Activated CD8-positive, alpha-beta T cell treated with anti-CD3 and anti-CD28 coated beads, Interleukin-2, amount 10 ng/mL, durations not matched to agents 7 days and 5 days (primary cell): ENCODE measurements around the gene AKR1B15. TPM values are rescaled to one million over a fixed set of nuclear protein-coding genes. Genes with fewer than 3 reads are reported as not detected.
A peak's percentile ranks its signal among the peaks of the same experiment; 100 is the strongest.

Experiments used
- ATAC-seq: fragments of 150-1000 bp; cut with Tn5 transposase; one replicate; pipeline ENCODE4 v1.10.0; 2021; ENCODE audit warnings: moderate library complexity
- CTCF ChIA-PET: fragments of 350-600 bp; sonication (Branson Sonifier 250); formaldehyde crosslinking; loops from one replicate; lab custom pipeline; 2021; ENCODE audit warnings: antibody characterized with exemption; lab: Charles Lee
- POLR2A ChIA-PET: fragments of 350-600 bp; sonication (Branson Sonifier 250); formaldehyde crosslinking; loops from one replicate; lab custom pipeline; 2021; ENCODE audit warnings: antibody characterized with exemption; lab: Charles Lee
- DNase-seq: peaks from one replicate; pipeline ENCODE4 v3.0.0-alpha.2; 2020
- H3K27ac Mint-ChIP-seq: one replicate; pipeline ENCODE4 v1.8.0; 2021; ENCODE audit warnings: mild to moderate bottlenecking, mixed read lengths
- H3K27me3 Mint-ChIP-seq: one replicate; pipeline ENCODE4 v1.8.0; 2021; ENCODE audit warnings: low read depth, mixed read lengths
- H3K36me3 Mint-ChIP-seq: one replicate; pipeline ENCODE4 v1.8.0; 2021; ENCODE audit warnings: low read depth, mixed read lengths
- H3K4me1 Mint-ChIP-seq: one replicate; pipeline ENCODE4 v1.8.0; 2021; ENCODE audit warnings: low read depth, mixed read lengths
- H3K4me3 Mint-ChIP-seq: one replicate; pipeline ENCODE4 v1.8.0; 2021; ENCODE audit warnings: mild to moderate bottlenecking, mixed read lengths
- H3K9me3 Mint-ChIP-seq: one replicate; pipeline ENCODE4 v1.8.0; 2022; ENCODE audit warnings: mixed read lengths; ENCODE audit not compliant: insufficient read depth
- total RNA-seq, 2 experiments: library from RNA; stranded (reverse); gene quantifications; one replicate each; pipeline ENCODE4 v1.2.3, GENCODE V29; 2021

Gene AKR1B15
- total RNA-seq, 2 experiments from 2014 or later: not detected

GRCh38 chr7:134599371-134599770 is 50.5 kb downstream of the AKR1B15 start:
- Mint-ChIP-seq H3K27me3 (peaks cover 14% of the 10 kb centered on the region), H3K4me3 (no peak overlapping the region), H3K4me1 (no peaks in the 10 kb centered on the region), H3K9me3 (peaks cover 8% of the 10 kb centered on the region), H3K27ac (no peak overlapping the region), H3K36me3 (no peaks in the 10 kb centered on the region)
- ChIA-PET CTCF (interaction anchor here (1.9 kb wide), 1 partner anchor 9 kb away, joined by 6 read pairs; no protein-coding TSS in a partner anchor), POLR2A (no interaction called here)
- ATAC-seq (no peak), DNase-seq (no peak)

GRCh38 chr7:134601459-134601858 is 52.5 kb downstream of the AKR1B15 start:
- H3K4me3 Mint-ChIP-seq: no peak overlapping the region
- POLR2A ChIA-PET: no interaction called here
- H3K27me3 Mint-ChIP-seq: peaks cover 18% of the 10 kb centered on the region
- DNase-seq (no peak), ATAC-seq (no peak)
- H3K4me1 Mint-ChIP-seq: peaks cover 1% of the 10 kb centered on the region
- H3K9me3 Mint-ChIP-seq: peaks cover 8% of the 10 kb centered on the region
- CTCF ChIA-PET: interaction anchor here (0.6 to 1.3 kb wide), 2 partner anchors 55 to 123 kb away, joined by 4 read pairs; no protein-coding TSS in a partner anchor
- H3K27ac Mint-ChIP-seq: no peak overlapping the region
- no peaks in the 10 kb centered on the region for H3K36me3 Mint-ChIP-seq

GRCh38 chr7:134602881-134603451 is 54.1 kb downstream of the AKR1B15 start:
- no peak overlapping the region for H3K27ac Mint-ChIP-seq
- peaks cover 30% of the 10 kb centered on the region for H3K27me3 Mint-ChIP-seq
- H3K4me3 Mint-ChIP-seq: no peak overlapping the region
- no peaks in the 10 kb centered on the region for H3K36me3 Mint-ChIP-seq
- POLR2A ChIA-PET: no interaction called here
- peaks cover 8% of the 10 kb centered on the region for H3K9me3 Mint-ChIP-seq
- DNase-seq (no peak), ATAC-seq (no peak)
- CTCF ChIA-PET: interaction anchor here (0.7 to 1.3 kb wide), 4 partner anchors 56 to 170 kb away, joined by 3 to 10 read pairs (median 4); no protein-coding TSS in a partner anchor
- peaks cover 4% of the 10 kb centered on the region for H3K4me1 Mint-ChIP-seq

- ChIA-PET CTCF (interaction anchor here (0.7 to 4.0 kb wide), 11 partner anchors 8 to 211 kb away, joined by 3 to 55 read pairs (median 3); partner anchors contain the start of gene BPGM), POLR2A (no interaction called here)
- ATAC-seq: peak; percentile 98
- no peak overlapping the region for H3K27ac Mint-ChIP-seq
- peaks cover 33% of the 10 kb centered on the region for H3K27me3 Mint-ChIP-seq
- no peaks in the 10 kb centered on the region for H3K36me3 Mint-ChIP-seq
- no peaks in the 10 kb centered on the region for H3K9me3 Mint-ChIP-seq
- DNase-seq: peak; percentile 75
- H3K4me1 Mint-ChIP-seq: peaks cover 4% of the 10 kb centered on the region
- H3K4me3 Mint-ChIP-seq: peak overlapping the region; percentile 28
These were observed 57.3 kb downstream of the AKR1B15 start for GRCh38 chr7:134605978-134606923.

GRCh38 chr7:134611611-134612151 is 62.8 kb downstream of the AKR1B15 start:
- CTCF ChIA-PET: interaction anchor here (0.6 to 5.5 kb wide), 8 partner anchors 9 to 180 kb away, joined by 3 to 21 read pairs (median 3); no protein-coding TSS in a partner anchor
- H3K36me3 Mint-ChIP-seq: no peaks in the 10 kb centered on the region
- H3K27ac Mint-ChIP-seq: no peak overlapping the region
- H3K27me3 Mint-ChIP-seq: peaks cover 26% of the 10 kb centered on the region
- POLR2A ChIA-PET: no interaction called here
- ATAC-seq (no peak), DNase-seq (no peak)
- no peaks in the 10 kb centered on the region for H3K9me3 Mint-ChIP-seq
- H3K4me1 Mint-ChIP-seq: peaks cover 9% of the 10 kb centered on the region
- no peak overlapping the region for H3K4me3 Mint-ChIP-seq

- DNase-seq (no peak), ATAC-seq (no peak)
- ChIA-PET CTCF (interaction anchor here (0.6 to 5.5 kb wide), 5 partner anchors 9 to 180 kb away, joined by 3 to 21 read pairs (median 3); no protein-coding TSS in a partner anchor), POLR2A (no interaction called here)
- peaks cover 9% of the 10 kb centered on the region for H3K4me1 Mint-ChIP-seq
- H3K36me3 Mint-ChIP-seq: no peaks in the 10 kb centered on the region
- H3K4me3 Mint-ChIP-seq: no peak overlapping the region
- H3K27ac Mint-ChIP-seq: no peak overlapping the region
- H3K9me3 Mint-ChIP-seq: no peaks in the 10 kb centered on the region
- peaks cover 26% of the 10 kb centered on the region for H3K27me3 Mint-ChIP-seq
These were observed 63.3 kb downstream of the AKR1B15 start for GRCh38 chr7:134612197-134612596.

- Mint-ChIP-seq H3K27me3 (peaks cover 18% of the 10 kb centered on the region), H3K4me3 (no peak overlapping the region), H3K27ac (no peak overlapping the region), H3K9me3 (no peaks in the 10 kb centered on the region), H3K36me3 (no peaks in the 10 kb centered on the region), H3K4me1 (peaks cover 9% of the 10 kb centered on the region)
- CTCF ChIA-PET: interaction anchor here (0.8 to 5.5 kb wide), 2 partner anchors 19 to 87 kb away, joined by 3 to 21 read pairs; no protein-coding TSS in a partner anchor
- POLR2A ChIA-PET: no interaction called here
- DNase-seq (no peak), ATAC-seq (no peak)
These were observed 64.9 kb downstream of the AKR1B15 start for GRCh38 chr7:134613623-134614347.

- ChIA-PET CTCF (interaction anchor here (0.9 to 5.5 kb wide), 2 partner anchors 16 kb away, joined by 3 to 21 read pairs; no protein-coding TSS in a partner anchor), POLR2A (no interaction called here)
- no peak for DNase-seq
- Mint-ChIP-seq H3K4me3 (no peak overlapping the region), H3K27me3 (peaks cover 30% of the 10 kb centered on the region), H3K36me3 (no peaks in the 10 kb centered on the region), H3K27ac (no peak overlapping the region), H3K9me3 (no peaks in the 10 kb centered on the region), H3K4me1 (peaks cover 9% of the 10 kb centered on the region)
- ATAC-seq: no peak
These were observed 67.7 kb downstream of the AKR1B15 start for GRCh38 chr7:134616611-134617010.

GRCh38 chr7:134618756-134619530 is 70.0 kb downstream of the AKR1B15 start:
- Mint-ChIP-seq H3K9me3 (no peaks in the 10 kb centered on the region), H3K27me3 (peaks cover 44% of the 10 kb centered on the region)

GRCh38 chr7:134619627-134620331 is 70.9 kb downstream of the AKR1B15 start:
- ATAC-seq: no peak
- DNase-seq: no peak
- Mint-ChIP-seq H3K36me3 (no peaks in the 10 kb centered on the region), H3K27ac (no peak overlapping the region), H3K4me3 (no peak overlapping the region), H3K9me3 (no peaks in the 10 kb centered on the region), H3K27me3 (peaks cover 47% of the 10 kb centered on the region), H3K4me1 (no peaks in the 10 kb centered on the region)
- ChIA-PET CTCF (interaction anchor here (1.2 to 1.7 kb wide), 4 partner anchors 9 to 13 kb away, joined by 3 to 4 read pairs (median 4); no protein-coding TSS in a partner anchor), POLR2A (no interaction called here)

More at GRCh38 chr7:134618756-134619530, 70.0 kb downstream of the AKR1B15 start:
- Mint-ChIP-seq H3K27ac (no peak overlapping the region), H3K4me3 (no peak overlapping the region), H3K4me1 (peaks cover 4% of the 10 kb centered on the region), H3K36me3 (no peaks in the 10 kb centered on the region)
- ATAC-seq (no peak), DNase-seq (no peak)
- ChIA-PET POLR2A (no interaction called here), CTCF (interaction anchor here (1.2 to 1.4 kb wide), 3 partner anchors 8 to 13 kb away, joined by 3 to 4 read pairs (median 4); no protein-coding TSS in a partner anchor)
